ENCODE data around the gene C9orf78. TPM values are rescaled to one million over a fixed set of nuclear protein-coding genes. Genes with fewer than 3 reads are reported as not detected.

C9orf78 gene
- total and polyA plus RNA-seq, 2 donors = 76.8 to 95.0 TPM

DNA sequence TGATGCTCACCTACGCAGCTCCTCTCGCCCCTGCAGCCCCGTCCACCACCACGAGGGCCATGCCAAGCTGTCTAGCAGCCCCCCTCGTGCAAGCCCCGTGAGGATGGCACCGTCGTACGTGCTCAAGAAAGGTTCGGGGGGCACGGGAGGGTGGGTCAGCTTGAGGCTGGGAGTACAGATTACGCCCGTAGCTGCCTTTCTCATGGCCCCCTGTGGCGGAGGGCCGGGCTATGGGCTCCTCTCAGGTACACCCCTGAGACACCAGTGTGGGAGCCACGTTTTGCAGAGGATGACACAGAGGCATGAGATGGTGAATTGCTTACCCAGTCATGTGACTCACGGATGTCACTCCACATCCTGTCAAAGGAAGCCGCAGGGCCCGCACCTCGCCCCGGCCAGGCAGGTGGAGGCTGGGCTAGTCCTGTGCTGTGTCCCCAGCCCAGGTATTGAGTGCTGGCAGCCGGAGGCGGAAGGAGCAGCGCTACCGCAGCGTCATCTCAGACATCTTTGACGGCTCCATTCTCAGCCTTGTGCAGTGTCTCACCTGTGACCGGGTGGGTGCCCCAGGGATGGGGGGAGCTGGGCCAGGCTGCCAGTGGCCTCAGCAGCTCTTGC is 33.9 kb upstream of the C9orf78 start:
- 34% methylated on average over 28 of the region's 28 CpGs for WGBS
- Histone ChIP-seq H3K36me3 (ENCODE audit: control insufficient read depth in 2 of 2, insufficient read depth in 2 of 2, low read length in 1 of 2) (peaks cover 54 to 74% of the 10 kb centered on the region in 2 donors), H3K4me1 (ENCODE audit: control insufficient read depth in 2 of 2, insufficient read depth in 2 of 2, low read length in 2 of 2) (peaks cover 57 to 84% of the 10 kb centered on the region in 2 donors), H3K27ac (ENCODE audit: low read depth in 1 of 2, low read length in 1 of 2) (peak overlapping the region; percentile 65 to 80), H3K4me3 (ENCODE audit: low read length in 2 of 2) (no peak overlapping the region), H3K27me3 (ENCODE audit: control insufficient read depth in 2 of 2, insufficient read depth in 1 of 2, low read length in 1 of 2) (no peaks in the 10 kb centered on the region), H3K9me3 (ENCODE audit: control insufficient read depth in 2 of 2, insufficient read depth in 1 of 2, low read length in 1 of 2) (peaks cover 1 to 5% of the 10 kb centered on the region in 2 donors)
- DNase-seq (ENCODE audit: low read depth in 6 of 9, low spot score in 9 of 9) = peak in 4 of 9 donors; percentile 63 to 88 (median 76)

DNA sequence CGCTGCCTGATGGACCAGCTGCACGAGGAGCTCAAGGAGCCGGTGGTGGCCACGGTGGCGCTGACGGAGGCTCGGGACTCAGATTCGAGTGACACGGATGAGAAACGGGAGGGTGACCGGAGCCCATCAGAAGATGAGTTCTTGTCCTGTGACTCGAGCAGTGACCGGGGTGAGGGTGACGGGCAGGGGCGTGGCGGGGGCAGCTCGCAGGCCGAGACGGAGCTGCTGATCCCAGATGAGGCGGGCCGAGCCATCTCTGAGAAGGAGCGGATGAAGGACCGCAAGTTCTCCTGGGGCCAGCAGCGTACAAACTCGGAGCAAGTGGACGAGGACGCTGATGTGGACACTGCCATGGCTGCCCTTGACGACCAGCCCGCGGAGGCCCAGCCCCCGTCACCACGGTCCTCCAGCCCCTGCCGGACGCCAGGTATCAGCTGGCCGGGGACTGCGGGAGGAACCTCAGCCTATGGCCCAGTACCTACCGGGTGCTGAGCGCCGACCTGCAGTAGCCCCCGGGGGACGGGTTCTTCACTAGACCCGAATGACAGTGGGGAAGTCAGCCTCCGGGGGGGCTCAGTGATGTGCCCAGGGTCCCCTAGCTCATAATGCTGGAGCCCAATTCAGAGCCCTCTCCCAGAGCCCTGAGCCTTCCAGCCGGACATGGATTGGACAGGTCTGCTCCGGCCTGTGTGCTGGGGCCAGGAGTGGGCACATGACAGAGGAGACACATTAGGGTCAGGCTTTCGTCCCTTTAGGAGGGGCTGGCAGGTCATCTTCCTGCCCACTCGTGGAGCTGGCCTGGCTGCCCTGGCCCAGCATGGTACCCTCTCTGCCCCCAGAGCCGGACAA is 33.2 kb upstream of the C9orf78 start:
- H3K9me3 ChIP-seq (ENCODE audit: control insufficient read depth in 2 of 2, insufficient read depth in 1 of 2, low read length in 1 of 2) = peaks cover 1 to 5% of the 10 kb centered on the region in 2 donors
- no peak for DNase-seq (ENCODE audit: low read depth in 6 of 9, low spot score in 9 of 9)
- H3K4me3 ChIP-seq (ENCODE audit: low read length in 2 of 2) = no peak overlapping the region
- peaks cover 47 to 71% of the 10 kb centered on the region in 2 donors for H3K36me3 ChIP-seq (ENCODE audit: control insufficient read depth in 2 of 2, insufficient read depth in 2 of 2, low read length in 1 of 2)
- H3K27me3 ChIP-seq (ENCODE audit: control insufficient read depth in 2 of 2, insufficient read depth in 1 of 2, low read length in 1 of 2) = no peaks in the 10 kb centered on the region
- H3K4me1 ChIP-seq (ENCODE audit: control insufficient read depth in 2 of 2, insufficient read depth in 2 of 2, low read length in 2 of 2) = peaks cover 51 to 84% of the 10 kb centered on the region in 2 donors
- peak overlapping the region; percentile 32 to 65 for H3K27ac ChIP-seq (ENCODE audit: low read depth in 1 of 2, low read length in 1 of 2)
- WGBS = 96% methylated on average over 48 of the region's 48 CpGs

DNA sequence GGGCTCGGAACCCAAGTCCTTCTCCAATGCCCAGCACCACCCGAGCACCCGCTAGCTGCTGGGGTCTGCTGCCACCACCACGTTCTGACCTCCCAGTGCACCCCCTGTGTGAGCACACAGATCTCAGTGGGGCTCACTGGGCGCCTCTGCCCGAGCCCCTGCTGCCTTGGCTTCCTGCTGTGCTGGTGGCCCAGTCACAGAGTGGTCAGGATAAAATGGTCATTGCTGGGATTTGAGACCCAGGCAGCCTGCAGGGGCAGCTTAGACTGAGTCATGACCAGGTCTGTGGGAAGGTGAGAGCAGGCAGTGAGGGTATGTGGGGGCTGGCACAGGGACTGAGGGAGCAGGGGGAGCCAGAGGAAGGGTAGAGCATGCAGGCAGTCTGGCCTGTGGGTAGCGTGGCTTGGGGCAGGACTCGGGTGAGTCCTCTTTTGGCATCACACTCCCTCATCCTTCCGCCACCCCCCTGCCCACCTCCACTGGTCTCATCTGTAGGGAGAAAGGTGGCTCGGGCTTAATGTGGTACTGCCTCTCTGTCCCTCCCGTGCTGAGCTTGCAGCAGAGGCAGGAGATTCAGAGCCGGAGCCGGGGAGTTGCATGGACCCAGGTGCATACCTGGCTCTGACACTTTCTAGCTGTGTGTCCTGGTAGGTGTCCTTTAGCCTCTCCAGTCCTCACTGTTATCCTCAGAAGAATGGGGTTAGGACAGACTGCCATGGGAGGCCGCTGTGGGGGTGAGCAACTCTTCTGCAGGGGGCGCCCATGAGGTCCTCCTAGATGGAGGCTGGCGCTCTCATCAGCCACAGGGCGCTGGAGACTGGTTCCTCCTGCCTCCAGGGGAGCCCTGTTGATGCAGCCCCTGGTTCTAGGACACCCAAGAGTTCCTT is 32.3 kb upstream of the C9orf78 start:
- 82% methylated on average over 17 of the region's 17 CpGs for WGBS
- H3K27ac ChIP-seq (ENCODE audit: low read depth in 1 of 2, low read length in 1 of 2) = peak overlapping the region; percentile 79 to 85
- no peaks in the 10 kb centered on the region for H3K27me3 ChIP-seq (ENCODE audit: control insufficient read depth in 2 of 2, insufficient read depth in 1 of 2, low read length in 1 of 2)
- DNase-seq (ENCODE audit: low read depth in 6 of 9, low spot score in 9 of 9) = no peak
- peaks cover 54 to 84% of the 10 kb centered on the region in 2 donors for H3K4me1 ChIP-seq (ENCODE audit: control insufficient read depth in 2 of 2, insufficient read depth in 2 of 2, low read length in 2 of 2)
- H3K4me3 ChIP-seq (ENCODE audit: low read length in 2 of 2) = no peak overlapping the region
- peaks cover 47 to 70% of the 10 kb centered on the region in 2 donors for H3K36me3 ChIP-seq (ENCODE audit: control insufficient read depth in 2 of 2, insufficient read depth in 2 of 2, low read length in 1 of 2)
- peaks cover 1 to 5% of the 10 kb centered on the region in 2 donors for H3K9me3 ChIP-seq (ENCODE audit: control insufficient read depth in 2 of 2, insufficient read depth in 1 of 2, low read length in 1 of 2)

DNA sequence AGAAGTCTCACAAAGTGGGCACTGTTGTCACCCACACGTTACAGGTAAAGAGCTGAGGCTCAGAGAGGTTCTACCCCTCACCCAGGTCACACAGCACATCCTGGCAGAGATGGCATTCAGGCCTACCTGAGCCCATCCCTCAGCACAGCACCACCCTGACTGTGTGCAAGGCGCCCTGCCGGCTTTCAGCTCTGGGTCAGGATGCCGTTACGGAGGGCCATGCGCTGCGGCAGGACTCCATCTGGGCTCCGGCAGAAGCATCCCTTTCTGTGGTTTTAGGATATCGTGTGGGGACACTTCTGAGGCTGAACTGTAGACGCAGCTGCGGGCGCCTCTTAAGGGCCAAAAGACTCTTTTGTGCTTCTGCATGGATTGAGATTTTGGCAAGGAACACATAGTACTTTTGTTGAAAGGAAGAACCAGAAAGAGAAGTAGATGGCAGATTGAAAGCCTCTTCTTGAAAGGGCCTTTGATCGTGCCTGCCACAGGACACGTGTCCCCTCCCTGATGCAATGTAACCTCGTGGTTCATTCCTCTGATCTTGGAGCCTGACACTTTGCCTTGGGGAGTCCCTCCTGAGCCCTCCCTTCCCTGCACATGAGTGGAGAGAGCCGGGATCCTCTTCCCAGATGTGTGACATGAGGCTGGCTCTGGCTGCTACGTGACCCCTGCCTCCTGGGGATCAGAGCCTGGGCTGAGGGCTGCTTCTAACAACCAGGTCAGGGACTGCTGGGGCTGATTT is 31.5 kb upstream of the C9orf78 start:
- peaks cover 53 to 74% of the 10 kb centered on the region in 2 donors for H3K36me3 ChIP-seq (ENCODE audit: control insufficient read depth in 2 of 2, insufficient read depth in 2 of 2, low read length in 1 of 2)

DNA sequence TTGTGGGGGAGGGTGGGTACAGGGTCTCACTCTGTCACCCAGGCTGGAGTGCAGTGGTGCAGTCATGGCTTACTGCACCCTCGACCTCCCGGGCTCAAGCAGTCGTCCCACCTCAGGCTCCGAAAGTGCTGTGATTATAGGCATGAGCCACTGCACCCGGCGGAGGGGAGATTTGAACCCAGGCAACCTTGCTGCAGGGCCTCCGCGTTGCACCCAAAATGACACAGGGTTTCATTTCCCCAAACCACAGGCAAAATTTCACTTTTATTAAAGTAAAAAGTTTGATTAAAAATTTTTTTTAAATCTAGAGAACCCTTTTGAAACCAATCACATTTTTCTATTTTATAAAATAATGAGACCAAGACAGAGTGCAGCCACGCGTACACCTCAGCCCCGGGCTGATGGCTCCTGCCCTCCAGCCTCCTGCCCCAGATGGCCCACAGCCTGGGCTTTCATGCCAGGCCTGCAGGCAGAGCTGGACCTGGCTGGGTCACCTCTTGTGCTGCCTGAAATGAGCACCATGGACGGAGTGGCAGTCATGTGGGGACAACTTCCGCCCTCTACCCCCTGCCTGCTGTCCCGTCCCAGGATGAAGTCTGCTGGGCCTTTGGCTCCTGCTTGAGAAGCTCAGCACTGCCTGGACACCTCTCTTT is 30.7 kb upstream of the C9orf78 start:
- Histone ChIP-seq H3K36me3 (ENCODE audit: control insufficient read depth in 2 of 2, insufficient read depth in 2 of 2, low read length in 1 of 2) (peaks cover 55 to 78% of the 10 kb centered on the region in 2 donors), H3K27ac (ENCODE audit: low read depth in 1 of 2, low read length in 1 of 2) (peak overlapping the region; percentile 79 to 96), H3K9me3 (ENCODE audit: control insufficient read depth in 2 of 2, insufficient read depth in 1 of 2, low read length in 1 of 2) (peaks cover 0 to 5% of the 10 kb centered on the region in 2 donors), H3K4me1 (ENCODE audit: control insufficient read depth in 2 of 2, insufficient read depth in 2 of 2, low read length in 2 of 2) (peaks cover 54 to 95% of the 10 kb centered on the region in 2 donors), H3K4me3 (ENCODE audit: low read length in 2 of 2) (no peak overlapping the region), H3K27me3 (ENCODE audit: control insufficient read depth in 2 of 2, insufficient read depth in 1 of 2, low read length in 1 of 2) (no peaks in the 10 kb centered on the region)
- DNase-seq (ENCODE audit: low read depth in 6 of 9, low spot score in 9 of 9) = no peak
- WGBS = 89% methylated on average over 14 of the region's 14 CpGs

More for the DNA sequence above, 31.5 kb upstream of the C9orf78 start:
- H3K27me3 ChIP-seq (ENCODE audit: control insufficient read depth in 2 of 2, insufficient read depth in 1 of 2, low read length in 1 of 2) = no peaks in the 10 kb centered on the region
- H3K27ac ChIP-seq (ENCODE audit: low read depth in 1 of 2, low read length in 1 of 2) = peak overlapping the region; percentile 79 to 96
- H3K4me3 ChIP-seq (ENCODE audit: low read length in 2 of 2) = no peak overlapping the region
- WGBS = 16% methylated on average over 17 of the region's 17 CpGs
- peaks cover 54 to 88% of the 10 kb centered on the region in 2 donors for H3K4me1 ChIP-seq (ENCODE audit: control insufficient read depth in 2 of 2, insufficient read depth in 2 of 2, low read length in 2 of 2)
- peak in 4 of 9 donors; percentile 67 to 84 (median 70) for DNase-seq (ENCODE audit: low read depth in 6 of 9, low spot score in 9 of 9)
- H3K9me3 ChIP-seq (ENCODE audit: control insufficient read depth in 2 of 2, insufficient read depth in 1 of 2, low read length in 1 of 2) = peaks cover 1 to 5% of the 10 kb centered on the region in 2 donors

DNA sequence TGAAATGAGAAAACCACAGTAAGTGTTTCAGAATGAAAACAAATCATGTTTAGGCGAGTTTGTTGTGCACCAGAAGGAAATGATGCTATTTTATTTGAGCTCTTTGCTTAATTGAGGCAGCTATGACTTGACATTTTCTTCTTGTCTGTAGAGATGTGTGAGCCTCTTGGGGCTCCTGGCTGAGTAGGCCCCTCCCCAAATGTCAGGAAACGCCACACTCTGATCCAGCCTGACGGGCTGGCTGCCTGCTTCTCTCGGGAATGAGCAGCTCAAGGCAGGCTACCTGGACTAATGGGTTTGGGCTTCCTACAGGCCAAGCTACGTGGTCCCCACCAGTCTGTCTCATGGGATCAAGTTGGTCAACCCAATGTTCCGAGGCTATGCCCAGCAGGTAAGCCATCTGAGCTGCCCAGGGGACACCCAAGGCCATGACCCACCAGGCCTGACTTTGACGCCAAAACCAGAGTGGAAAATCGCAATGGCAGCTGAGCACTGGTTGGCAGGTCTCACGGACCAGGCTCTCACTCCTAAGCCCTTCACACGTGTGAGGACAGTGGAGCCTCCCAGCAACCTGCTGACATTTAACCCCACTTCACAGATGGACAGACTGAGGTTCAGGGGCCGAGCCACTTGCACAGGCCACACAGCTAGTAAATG is 30.0 kb upstream of the C9orf78 start:
- 71% methylated on average over 11 of the region's 11 CpGs for WGBS
- peak overlapping the region; percentile 71 to 72 for H3K27ac ChIP-seq (ENCODE audit: low read depth in 1 of 2, low read length in 1 of 2)
- DNase-seq (ENCODE audit: low read depth in 6 of 9, low spot score in 9 of 9) = no peak
- peaks cover 54 to 78% of the 10 kb centered on the region in 2 donors for H3K36me3 ChIP-seq (ENCODE audit: control insufficient read depth in 2 of 2, insufficient read depth in 2 of 2, low read length in 1 of 2)
- peaks cover 0 to 5% of the 10 kb centered on the region in 2 donors for H3K9me3 ChIP-seq (ENCODE audit: control insufficient read depth in 2 of 2, insufficient read depth in 1 of 2, low read length in 1 of 2)
- peaks cover 54 to 97% of the 10 kb centered on the region in 2 donors for H3K4me1 ChIP-seq (ENCODE audit: control insufficient read depth in 2 of 2, insufficient read depth in 2 of 2, low read length in 2 of 2)
- no peaks in the 10 kb centered on the region for H3K27me3 ChIP-seq (ENCODE audit: control insufficient read depth in 2 of 2, insufficient read depth in 1 of 2, low read length in 1 of 2)
- no peak overlapping the region for H3K4me3 ChIP-seq (ENCODE audit: low read length in 2 of 2)

DNA sequence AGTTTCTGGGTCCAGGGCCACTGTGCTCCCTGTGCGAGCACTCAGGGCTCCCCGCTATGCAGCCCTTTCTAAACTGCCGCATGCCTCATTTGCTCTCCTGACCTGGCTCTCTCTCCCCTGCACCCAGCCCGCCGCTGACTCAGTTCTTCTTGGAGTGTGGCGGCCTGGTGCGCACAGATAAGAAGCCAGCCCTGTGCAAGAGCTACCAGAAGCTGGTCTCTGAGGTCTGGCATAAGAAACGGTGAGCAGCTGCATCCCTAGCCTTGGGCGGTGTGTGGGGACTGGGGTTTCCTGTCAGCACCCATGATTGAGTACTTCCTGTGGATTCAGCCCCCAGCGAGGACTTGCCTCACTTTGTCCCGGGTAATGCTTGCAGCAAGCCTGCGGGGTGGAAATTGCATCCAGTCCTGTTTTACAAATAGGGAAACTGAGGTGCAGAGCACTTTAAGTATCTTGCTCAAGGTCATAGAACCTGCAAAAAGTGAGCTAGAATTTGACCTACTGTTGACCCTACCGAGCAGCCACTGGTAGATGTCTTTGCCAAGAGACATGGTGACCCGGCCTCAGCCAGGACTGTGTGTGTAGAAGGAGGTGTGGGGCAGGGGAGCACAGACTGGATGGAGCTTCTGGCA is 28.1 kb upstream of the C9orf78 start:
- Histone ChIP-seq H3K27me3 (ENCODE audit: control insufficient read depth in 2 of 2, insufficient read depth in 1 of 2, low read length in 1 of 2) (no peaks in the 10 kb centered on the region), H3K4me1 (ENCODE audit: control insufficient read depth in 2 of 2, insufficient read depth in 2 of 2, low read length in 2 of 2) (peaks cover 37 to 95% of the 10 kb centered on the region in 2 donors), H3K4me3 (ENCODE audit: low read length in 2 of 2) (peak overlapping the region in 1 of 2 donors; percentile 5), H3K36me3 (ENCODE audit: control insufficient read depth in 2 of 2, insufficient read depth in 2 of 2, low read length in 1 of 2) (peaks cover 51 to 75% of the 10 kb centered on the region in 2 donors), H3K27ac (ENCODE audit: low read depth in 1 of 2, low read length in 1 of 2) (peak overlapping the region; percentile 78 to 80), H3K9me3 (ENCODE audit: control insufficient read depth in 2 of 2, insufficient read depth in 1 of 2, low read length in 1 of 2) (peaks cover 0 to 1% of the 10 kb centered on the region in 2 donors)
- peak in 6 of 9 donors; percentile 50 to 88 (median 65) for DNase-seq (ENCODE audit: low read depth in 6 of 9, low spot score in 9 of 9)
- 8% methylated on average over 14 of the region's 14 CpGs for WGBS

Measured in thymus (tissue), 11 donors.